OCI-LY7 (cell line): ENCODE data around the gene RPS6KL1. TPM values are rescaled to one million over a fixed set of nuclear protein-coding genes. Genes with fewer than 3 reads are reported as not detected.

Experiments
- BruUV-seq: library from RNA; stranded (reverse); fragments of 400-500 nt; replicated peaks from 2 replicates; lab custom pipeline; 2021; lab: Mats Ljungman, UMichigan
- CTCF ChIA-PET: fragments of 300-600 bp; sonication (Branson Sonifier 250); formaldehyde crosslinking; loops from one replicate; lab custom pipeline; 2022; ENCODE audit warnings: antibody characterized with exemption; ENCODE audit not compliant: unreplicated experiment; lab: Charles Lee
- POLR2A ChIA-PET: fragments of 300-600 bp; sonication (Branson Sonifier 250); formaldehyde crosslinking; loops from one replicate; lab custom pipeline; 2022; ENCODE audit warnings: antibody characterized with exemption; lab: Charles Lee
- DNase-seq: peaks from one replicate; pipeline ENCODE4 v3.0.0-alpha.2; 2015; ENCODE audit warnings: low spot score
- H2AFZ ChIP-seq: fragments of 200-600 bp; sonication (generic), shearing (Covaris generic); 2 replicates; pipeline ENCODE4 v1.6.1; 2014; ENCODE audit warnings: mild to moderate bottlenecking, antibody characterized with exemption, low read length, moderate library complexity
- H3K27ac ChIP-seq: fragments of 200-600 bp; sonication (generic); 2 replicates; pipeline ENCODE4 v1.5.1; 2014; ENCODE audit warnings: mixed run types, low read depth, mild to moderate bottlenecking, moderate library complexity, low read length, inconsistent platforms; ENCODE audit not compliant: poor library complexity, severe bottlenecking
- H3K36me3 ChIP-seq: fragments of 200-600 bp; sonication (generic); 2 replicates; pipeline ENCODE4 v1.6.1; 2014; ENCODE audit warnings: mild to moderate bottlenecking, antibody characterized with exemption, low read length, moderate library complexity, mixed read lengths; ENCODE audit not compliant: insufficient read depth
- H3K4me1 ChIP-seq: fragments of 200-600 bp; sonication (generic); 2 replicates; pipeline ENCODE4 v1.5.1; 2014; ENCODE audit warnings: mild to moderate bottlenecking, low read length; ENCODE audit not compliant: insufficient read depth, poor library complexity, severe bottlenecking
- H3K4me2 ChIP-seq: fragments of 200-600 bp; sonication (generic); 2 replicates; pipeline ENCODE4 v1.6.1; 2014; ENCODE audit warnings: mild to moderate bottlenecking, low read length
- H3K4me3 ChIP-seq: fragments of 200-600 bp; sonication (generic); 2 replicates; pipeline ENCODE4 v1.5.1; 2014; ENCODE audit warnings: mild to moderate bottlenecking, low read depth, low read length; ENCODE audit not compliant: poor library complexity, severe bottlenecking
- H3K79me2 ChIP-seq: fragments of 200-600 bp; sonication (generic); 2 replicates; pipeline ENCODE4 v1.6.1; 2016; ENCODE audit warnings: low read depth, mild to moderate bottlenecking, low read length, moderate library complexity, mixed read lengths; ENCODE audit not compliant: insufficient read depth
- H3K9me2 ChIP-seq: fragments of 200-600 bp; sonication (generic); 2 replicates; pipeline ENCODE4 v1.6.1; 2016; ENCODE audit warnings: mild to moderate bottlenecking, low read length, mixed read lengths; ENCODE audit not compliant: insufficient read depth
- H3K9me3 ChIP-seq: fragments of 200-600 bp; sonication (generic); 2 replicates; pipeline ENCODE4 v1.6.1; 2014; ENCODE audit warnings: mild to moderate bottlenecking, mixed run types, low read length, mixed read lengths
- H4K20me1 ChIP-seq: fragments of 200-600 bp; sonication (generic); 2 replicates; pipeline ENCODE4 v1.6.1; 2014; ENCODE audit warnings: mild to moderate bottlenecking, antibody characterized with exemption, low read length, moderate library complexity, mixed read lengths; ENCODE audit not compliant: insufficient read depth
- EZH2phosphoT487 ChIP-seq: fragments of 200-600 bp; sonication (generic); IDR thresholded peaks from 2 replicates; pipeline ENCODE4 v1.6.1; 2018; ENCODE audit warnings: low read depth, borderline replicate concordance, mild to moderate bottlenecking, mixed run types, antibody characterized with exemption, low read length, moderate library complexity, mixed read lengths
- intact Hi-C: fragments of 100-400 bp; cut with micrococcal nuclease; formaldehyde crosslinking; loops from one replicate; pipeline ENCODE4 v1.10.0; 2022; ENCODE audit not compliant: unreplicated experiment
- total RNA-seq, 2 experiments: library from RNA; depleted of rRNA in 1 of 2; stranded (reverse); fragments of >200 nt in 1 of 2; shearing (Covaris generic) in 1 of 2; gene quantifications; 2 replicates each; pipeline ENCODE4 v1.2.3, GENCODE V29; 2014 to 2022
- TF ChIP-seq, protein P1 (sequence below): fragments of 200-600 bp; sonication (generic); conservative IDR thresholded peaks from 2 replicates; pipeline ENCODE4 v1.5.1; 2014; ENCODE audit warnings: mild to moderate bottlenecking, antibody characterized with exemption, low read length, moderate library complexity, mixed read lengths

RPS6KL1 gene
- total RNA-seq, 2 experiments from 2014 or later, result 6.1 to 15.3 TPM

GRCh38 chr14:74902941-74903705 lies 19.9 kb downstream of the RPS6KL1 start:
- ChIA-PET CTCF (no interaction called here), POLR2A (no interaction called here)
- peaks cover 88% of the 10 kb centered on the region for H3K36me3 ChIP-seq
- BruUV-seq, result TSS peak; percentile 69
- peaks cover 8% of the 10 kb centered on the region for H3K4me1 ChIP-seq
- intact Hi-C loops, result no loop called here
- TF ChIP-seq, protein P1, sequence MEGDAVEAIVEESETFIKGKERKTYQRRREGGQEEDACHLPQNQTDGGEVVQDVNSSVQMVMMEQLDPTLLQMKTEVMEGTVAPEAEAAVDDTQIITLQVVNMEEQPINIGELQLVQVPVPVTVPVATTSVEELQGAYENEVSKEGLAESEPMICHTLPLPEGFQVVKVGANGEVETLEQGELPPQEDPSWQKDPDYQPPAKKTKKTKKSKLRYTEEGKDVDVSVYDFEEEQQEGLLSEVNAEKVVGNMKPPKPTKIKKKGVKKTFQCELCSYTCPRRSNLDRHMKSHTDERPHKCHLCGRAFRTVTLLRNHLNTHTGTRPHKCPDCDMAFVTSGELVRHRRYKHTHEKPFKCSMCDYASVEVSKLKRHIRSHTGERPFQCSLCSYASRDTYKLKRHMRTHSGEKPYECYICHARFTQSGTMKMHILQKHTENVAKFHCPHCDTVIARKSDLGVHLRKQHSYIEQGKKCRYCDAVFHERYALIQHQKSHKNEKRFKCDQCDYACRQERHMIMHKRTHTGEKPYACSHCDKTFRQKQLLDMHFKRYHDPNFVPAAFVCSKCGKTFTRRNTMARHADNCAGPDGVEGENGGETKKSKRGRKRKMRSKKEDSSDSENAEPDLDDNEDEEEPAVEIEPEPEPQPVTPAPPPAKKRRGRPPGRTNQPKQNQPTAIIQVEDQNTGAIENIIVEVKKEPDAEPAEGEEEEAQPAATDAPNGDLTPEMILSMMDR, result no peak
- TF ChIP-seq EZH2phosphoT487, result no peak
- H4K20me1 ChIP-seq, result no peaks in the 10 kb centered on the region
- no peaks in the 10 kb centered on the region for H3K9me2 ChIP-seq
- H3K9me3 ChIP-seq, result no peaks in the 10 kb centered on the region
- no peak overlapping the region for H2AFZ ChIP-seq
- no peak overlapping the region for H3K4me3 ChIP-seq
- no peaks in the 10 kb centered on the region for H3K79me2 ChIP-seq
- H3K27ac ChIP-seq, result no peak overlapping the region
- no peak overlapping the region for H3K4me2 ChIP-seq
- DNase-seq, result no peak

GRCh38 chr14:74898694-74899093 lies 24.4 kb downstream of the RPS6KL1 start:
- POLR2A ChIA-PET, result no interaction called here

More at GRCh38 chr14:74898694-74899093, 24.4 kb downstream of the RPS6KL1 start:
- Histone ChIP-seq H3K4me1 (peaks cover 11% of the 10 kb centered on the region), H3K4me3 (no peak overlapping the region), H3K9me2 (no peaks in the 10 kb centered on the region), H3K36me3 (peaks cover 99% of the 10 kb centered on the region), H4K20me1 (peaks cover under 1% of the 10 kb centered on the region; the same call in 1 of the 2 replicates), H3K27ac (no peak overlapping the region), H3K79me2 (no peaks in the 10 kb centered on the region), H3K9me3 (no peaks in the 10 kb centered on the region), H3K4me2 (no peak overlapping the region), H2AFZ (no peak overlapping the region)
- intact Hi-C loops, result no loop called here
- BruUV-seq, result no TSS peak
- no peak for TF ChIP-seq EZH2phosphoT487
- TF ChIP-seq, protein P1, result no peak
- CTCF ChIA-PET, result no interaction called here
- no peak for DNase-seq
